ENCODE data around the gene NXPH2.
A peak's percentile ranks its signal among the peaks of the same experiment; 100 is the strongest.

NXPH2 gene

GRCh38 chr2:138723196-138723987 is 56.8 kb downstream of the NXPH2 start:
- no peak overlapping the region for H3K4me3 ChIP-seq (ENCODE audit: low read length)
- DNase-seq (ENCODE audit: low read depth) = no peak
- TF ChIP-seq CTCF (conservative IDR thresholded peaks at IDR 0.05; ENCODE audit: low read depth, low read length) = no peak

- no peak for DNase-seq (ENCODE audit: low read depth)
- no peak overlapping the region for H3K4me3 ChIP-seq (ENCODE audit: low read length)
- no peak for TF ChIP-seq CTCF (conservative IDR thresholded peaks at IDR 0.05; ENCODE audit: low read depth, low read length)
Observed at GRCh38 chr2:138722316-138722715, 57.9 kb downstream of the NXPH2 start.

- no peak for TF ChIP-seq CTCF (conservative IDR thresholded peaks at IDR 0.05; ENCODE audit: low read depth, low read length)
- DNase-seq (ENCODE audit: low read depth) = no peak
- no peak overlapping the region for H3K4me3 ChIP-seq (ENCODE audit: low read length)
Observed at GRCh38 chr2:138720035-138720838, 60.0 kb downstream of the NXPH2 start.

GRCh38 chr2:138718405-138718804 is 61.8 kb downstream of the NXPH2 start:
- no peak for DNase-seq (ENCODE audit: low read depth)
- no peak overlapping the region for H3K4me3 ChIP-seq (ENCODE audit: low read length)
- TF ChIP-seq CTCF (conservative IDR thresholded peaks at IDR 0.05; ENCODE audit: low read depth, low read length) = no peak

GRCh38 chr2:138716183-138716582 is 64.0 kb downstream of the NXPH2 start:
- H3K4me3 ChIP-seq (ENCODE audit: low read length) = no peak overlapping the region
- no peak for DNase-seq (ENCODE audit: low read depth)
- peak; percentile 10 for TF ChIP-seq CTCF (conservative IDR thresholded peaks at IDR 0.05; ENCODE audit: low read depth, low read length)

- no peak overlapping the region for H3K4me3 ChIP-seq (ENCODE audit: low read length)
- no peak for TF ChIP-seq CTCF (conservative IDR thresholded peaks at IDR 0.05; ENCODE audit: low read depth, low read length)
- DNase-seq (ENCODE audit: low read depth) = no peak
Observed at GRCh38 chr2:138713504-138713903, 66.7 kb downstream of the NXPH2 start.

Measured in retinal pigment epithelial cell (primary cell).